ENCODE measurements around the gene CHCHD6.

The CHCHD6 gene

GRCh38 chr3:126891141-126891540 lies 187.1 kb downstream of the CHCHD6 start:
- DNase-seq (ENCODE audit: low read depth in 2 of 2, low spot score in 1 of 2) = no peak

- no peak for DNase-seq (ENCODE audit: low read depth in 2 of 2, low spot score in 1 of 2)
Observed at GRCh38 chr3:126891791-126892190, 187.8 kb downstream of the CHCHD6 start.

- no peak for DNase-seq (ENCODE audit: low read depth in 2 of 2, low spot score in 1 of 2)
Observed at GRCh38 chr3:126893651-126894050, 189.6 kb downstream of the CHCHD6 start.

GRCh38 chr3:126894475-126894874 lies 190.4 kb downstream of the CHCHD6 start:
- no peak for DNase-seq (ENCODE audit: low read depth in 2 of 2, low spot score in 1 of 2)

GRCh38 chr3:126895178-126896066 lies 191.4 kb downstream of the CHCHD6 start:
- DNase-seq (ENCODE audit: low read depth in 2 of 2, low spot score in 1 of 2) = no peak

- DNase-seq (ENCODE audit: low read depth in 2 of 2, low spot score in 1 of 2) = no peak
Observed at GRCh38 chr3:126896067-126896441, 192.0 kb downstream of the CHCHD6 start.

GRCh38 chr3:126896968-126897367 lies 192.9 kb downstream of the CHCHD6 start:
- DNase-seq (ENCODE audit: low read depth in 2 of 2, low spot score in 1 of 2) = no peak

GRCh38 chr3:126897943-126898342 lies 193.9 kb downstream of the CHCHD6 start:
- DNase-seq (ENCODE audit: low read depth in 2 of 2, low spot score in 1 of 2) = no peak

- DNase-seq (ENCODE audit: low read depth in 2 of 2, low spot score in 1 of 2) = no peak
Observed at GRCh38 chr3:126900859-126901540, 197.0 kb downstream of the CHCHD6 start.

GRCh38 chr3:126901631-126902030 lies 197.6 kb downstream of the CHCHD6 start:
- DNase-seq (ENCODE audit: low read depth in 2 of 2, low spot score in 1 of 2) = no peak

GRCh38 chr3:126903521-126903920 lies 199.5 kb downstream of the CHCHD6 start:
- DNase-seq (ENCODE audit: low read depth in 2 of 2, low spot score in 1 of 2) = no peak

- DNase-seq (ENCODE audit: low read depth in 2 of 2, low spot score in 1 of 2) = no peak
Observed at GRCh38 chr3:126907557-126907956, 203.5 kb downstream of the CHCHD6 start.

GRCh38 chr3:126908752-126909275 lies 204.8 kb downstream of the CHCHD6 start:
- no peak for DNase-seq (ENCODE audit: low read depth in 2 of 2, low spot score in 1 of 2)

GRCh38 chr3:126910231-126910630 lies 206.2 kb downstream of the CHCHD6 start:
- no peak for DNase-seq (ENCODE audit: low read depth in 2 of 2, low spot score in 1 of 2)

GRCh38 chr3:126911162-126912026 lies 207.4 kb downstream of the CHCHD6 start:
- DNase-seq (ENCODE audit: low read depth in 2 of 2, low spot score in 1 of 2) = peak; percentile 30 to 57

- DNase-seq (ENCODE audit: low read depth in 2 of 2, low spot score in 1 of 2) = no peak
Observed at GRCh38 chr3:126912027-126912422, 208.0 kb downstream of the CHCHD6 start.

GRCh38 chr3:126912491-126913195 lies 208.6 kb downstream of the CHCHD6 start:
- no peak for DNase-seq (ENCODE audit: low read depth in 2 of 2, low spot score in 1 of 2)

GRCh38 chr3:126913524-126913923 lies 209.5 kb downstream of the CHCHD6 start:
- no peak for DNase-seq (ENCODE audit: low read depth in 2 of 2, low spot score in 1 of 2)

GRCh38 chr3:126914226-126914625 lies 210.2 kb downstream of the CHCHD6 start:
- no peak for DNase-seq (ENCODE audit: low read depth in 2 of 2, low spot score in 1 of 2)

- no peak for DNase-seq (ENCODE audit: low read depth in 2 of 2, low spot score in 1 of 2)
Observed at GRCh38 chr3:126915015-126915414, 211.0 kb downstream of the CHCHD6 start.

- no peak for DNase-seq (ENCODE audit: low read depth in 2 of 2, low spot score in 1 of 2)
Observed at GRCh38 chr3:126916546-126916945, 212.5 kb downstream of the CHCHD6 start.
